ENCODE data around the gene CDK5RAP3. TPM values are rescaled to one million over a fixed set of nuclear protein-coding genes. Genes with fewer than 3 reads are reported as not detected.

The CDK5RAP3 gene, protein sequence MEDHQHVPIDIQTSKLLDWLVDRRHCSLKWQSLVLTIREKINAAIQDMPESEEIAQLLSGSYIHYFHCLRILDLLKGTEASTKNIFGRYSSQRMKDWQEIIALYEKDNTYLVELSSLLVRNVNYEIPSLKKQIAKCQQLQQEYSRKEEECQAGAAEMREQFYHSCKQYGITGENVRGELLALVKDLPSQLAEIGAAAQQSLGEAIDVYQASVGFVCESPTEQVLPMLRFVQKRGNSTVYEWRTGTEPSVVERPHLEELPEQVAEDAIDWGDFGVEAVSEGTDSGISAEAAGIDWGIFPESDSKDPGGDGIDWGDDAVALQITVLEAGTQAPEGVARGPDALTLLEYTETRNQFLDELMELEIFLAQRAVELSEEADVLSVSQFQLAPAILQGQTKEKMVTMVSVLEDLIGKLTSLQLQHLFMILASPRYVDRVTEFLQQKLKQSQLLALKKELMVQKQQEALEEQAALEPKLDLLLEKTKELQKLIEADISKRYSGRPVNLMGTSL
- total RNA-seq (2022; extraction: Qiagen RNA extraction; ENCODE audit: low read depth) = 99.2 to 115 TPM (median 111 TPM) in 5 replicates

DNA sequence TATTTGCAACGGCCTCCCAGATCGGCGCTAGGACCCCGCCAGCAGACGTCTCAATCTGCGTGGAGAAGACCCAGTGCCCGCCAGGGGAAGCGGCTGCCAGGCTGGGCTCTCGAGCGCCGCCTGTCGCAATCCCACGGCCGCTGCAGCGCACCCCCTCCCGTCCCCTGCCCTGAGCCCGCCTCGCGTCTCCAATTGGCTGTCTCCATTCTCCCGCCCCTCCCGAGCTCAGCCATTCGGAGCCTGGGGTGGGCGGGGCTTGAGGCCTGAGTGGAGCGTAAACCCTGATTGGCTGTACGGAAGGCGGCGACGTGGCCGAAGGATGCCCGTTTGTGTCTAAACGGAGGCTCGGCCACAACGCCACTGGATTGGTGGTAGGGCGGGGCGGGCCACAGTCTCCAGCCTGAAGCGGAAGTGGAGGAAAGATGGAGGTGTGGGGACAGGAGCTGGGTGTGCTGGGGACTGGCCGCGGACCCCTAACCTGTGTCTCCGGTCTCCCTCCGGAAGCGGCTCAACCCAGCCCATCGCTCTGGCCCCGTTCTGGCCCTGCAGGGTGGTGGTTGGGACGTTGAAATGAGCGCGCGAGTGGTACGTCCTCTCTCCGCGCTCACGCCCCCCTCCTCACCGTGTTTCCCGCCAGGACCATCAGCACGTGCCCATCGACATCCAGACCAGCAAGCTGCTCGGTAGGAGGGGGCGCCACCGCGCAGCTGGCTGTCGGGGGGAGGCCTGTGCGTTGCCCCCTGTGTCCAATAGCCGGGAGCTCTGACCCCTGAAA lies at the start of gene CDK5RAP3:
CDK5RAP3 (plus strand) TSS at position 389 of the 775 bp plus-strand sequence; CDS start at position 423, 34 bp downstream.

GRCh38 chr17:47941246-47942095 lies 29.4 kb upstream of the CDK5RAP3 start, which contains the start of gene PNPO:
TSS of gene PNPO (plus strand) at chr17:47941571. CDS start at chr17:47941676, 105 bp downstream.

DNA sequence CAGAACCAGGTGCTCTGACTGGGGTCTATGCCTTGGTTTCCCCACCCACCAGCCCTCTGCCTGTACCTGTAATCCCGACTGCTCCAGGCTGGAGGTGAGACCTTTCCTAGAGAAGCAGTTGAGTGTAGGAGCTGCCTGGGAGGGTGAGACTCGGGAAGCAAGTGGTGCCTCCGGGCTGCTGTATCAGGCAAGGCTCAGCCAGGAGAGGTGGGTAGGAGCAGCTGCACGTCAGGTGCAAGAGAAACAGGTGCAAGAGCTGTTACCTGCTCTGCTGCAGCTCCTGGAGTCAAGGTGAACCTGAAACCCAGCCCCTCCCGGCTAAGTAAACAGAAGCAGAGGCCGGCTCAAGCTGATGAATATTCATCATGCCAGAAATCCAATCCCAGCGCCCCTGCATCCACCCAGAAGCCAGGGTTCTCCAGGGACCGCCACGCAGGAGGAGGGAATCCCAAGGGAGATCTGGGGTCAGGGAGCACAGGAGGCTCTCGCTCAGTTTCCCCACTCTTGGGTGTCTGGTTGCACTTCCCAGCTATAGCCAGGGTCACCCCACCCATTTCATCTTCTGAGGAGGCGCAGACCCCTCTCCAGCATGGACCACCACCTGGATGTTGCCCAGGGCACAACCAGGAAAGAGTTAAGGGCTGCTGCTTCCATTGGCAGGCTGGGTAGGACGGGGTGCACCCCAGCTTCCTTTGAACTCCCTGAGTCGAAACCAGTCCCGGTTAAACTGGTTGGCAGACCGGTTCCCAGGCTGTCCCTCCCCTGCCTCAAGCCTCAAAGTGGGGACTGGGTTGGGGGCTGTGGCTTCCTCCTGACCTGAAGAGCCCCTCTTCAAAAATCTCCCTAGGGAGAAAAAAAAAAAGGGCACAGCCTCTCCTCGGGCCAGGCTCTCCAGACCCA lies 13.1 kb upstream of the CDK5RAP3 start, which contains the start of gene PRR15L:
PRR15L (minus strand) TSS at position 293 of the 900 bp plus-strand sequence. CDS start 4,649 bp downstream, outside the sequence.

Other genes starting within 250 kb of the CDK5RAP3 start
- 0.06 to 0.19 TPM (median 0.10 TPM) in 5 replicates for gene TBX21, start 237.9 kb upstream of the CDK5RAP3 start, total RNA-seq (2022; extraction: Qiagen RNA extraction; ENCODE audit: low read depth)
- gene OSBPL7, start 149.3 kb upstream of the CDK5RAP3 start, total RNA-seq (2022; extraction: Qiagen RNA extraction; ENCODE audit: low read depth) = 11.2 to 18.1 TPM (median 16.4 TPM) in 5 replicates
- 86.7 to 114 TPM (median 88.3 TPM) in 5 replicates for gene MRPL10, start 139.6 kb upstream of the CDK5RAP3 start, total RNA-seq (2022; extraction: Qiagen RNA extraction; ENCODE audit: low read depth)
- 2.6 to 4.3 TPM (median 3.0 TPM) in 5 replicates for gene LRRC46, start 139.4 kb upstream of the CDK5RAP3 start, total RNA-seq (2022; extraction: Qiagen RNA extraction; ENCODE audit: low read depth)
- 31.4 to 41.3 TPM (median 39.2 TPM) in 5 replicates for gene SCRN2, start 129.8 kb upstream of the CDK5RAP3 start, total RNA-seq (2022; extraction: Qiagen RNA extraction; ENCODE audit: low read depth)
- gene SP6, start 120.0 kb upstream of the CDK5RAP3 start, total RNA-seq (2022; extraction: Qiagen RNA extraction; ENCODE audit: low read depth) = 3.4 to 4.4 TPM (median 4.1 TPM) in 5 replicates
- gene SP2, start 74.9 kb upstream of the CDK5RAP3 start, total RNA-seq (2022; extraction: Qiagen RNA extraction; ENCODE audit: low read depth) = 16.1 to 19.0 TPM (median 17.7 TPM) in 5 replicates
- 20.8 to 24.7 TPM (median 24.1 TPM) in 5 replicates for gene PNPO, start 29.5 kb upstream of the CDK5RAP3 start, total RNA-seq (2022; extraction: Qiagen RNA extraction; ENCODE audit: low read depth)
- gene PRR15L, start 13.2 kb upstream of the CDK5RAP3 start, total RNA-seq (2022; extraction: Qiagen RNA extraction; ENCODE audit: low read depth) = 0.81 to 1.1 TPM (median 0.92 TPM) in 5 replicates
- 13.9 to 19.5 TPM (median 17.4 TPM) in 5 replicates for gene COPZ2, start 66.7 kb downstream of the CDK5RAP3 start, total RNA-seq (2022; extraction: Qiagen RNA extraction; ENCODE audit: low read depth)
- gene NFE2L1, start 77.2 kb downstream of the CDK5RAP3 start, total RNA-seq (2022; extraction: Qiagen RNA extraction; ENCODE audit: low read depth) = 102 to 120 TPM (median 114 TPM) in 5 replicates
- gene CBX1, start 130.4 kb downstream of the CDK5RAP3 start, total RNA-seq (2022; extraction: Qiagen RNA extraction; ENCODE audit: low read depth) = 75.9 to 94.0 TPM (median 81.0 TPM) in 5 replicates
- 27.7 to 28.5 TPM (median 28.2 TPM) in 5 replicates for gene SNX11, start 136.7 kb downstream of the CDK5RAP3 start, total RNA-seq (2022; extraction: Qiagen RNA extraction; ENCODE audit: low read depth)